GM19395 (cell line): Measurements from ENCODE around the gene PLXNA1.

Experiments used
- ATAC-seq: cut with Tn5 transposase; IDR thresholded peaks from one replicate; pipeline ENCODE4 v1.9.1; 2021; ENCODE audit warnings: mild to moderate bottlenecking, moderate library complexity; ENCODE audit not compliant: unreplicated experiment

PLXNA1 gene

GRCh38 chr3:126986001-126986400 is 3.1 kb downstream of the PLXNA1 start:
- ATAC-seq = no peak

GRCh38 chr3:126987129-126987528 is 4.2 kb downstream of the PLXNA1 start:
- ATAC-seq = no peak

- ATAC-seq = no peak
Observed at GRCh38 chr3:126987596-126987995, 4.7 kb downstream of the PLXNA1 start.

- ATAC-seq = no peak
Observed at GRCh38 chr3:126988451-126989021, 5.6 kb downstream of the PLXNA1 start.

GRCh38 chr3:126989316-126990023 is 6.6 kb downstream of the PLXNA1 start:
- ATAC-seq = no peak

GRCh38 chr3:126990024-126990700 is 7.2 kb downstream of the PLXNA1 start:
- no peak for ATAC-seq

- no peak for ATAC-seq
Observed at GRCh38 chr3:126990890-126991289, 8.0 kb downstream of the PLXNA1 start.

GRCh38 chr3:126991366-126992200 is 8.7 kb downstream of the PLXNA1 start:
- ATAC-seq = no peak

- no peak for ATAC-seq
Observed at GRCh38 chr3:126992216-126992615, 9.3 kb downstream of the PLXNA1 start.

GRCh38 chr3:126992776-126993175 is 9.9 kb downstream of the PLXNA1 start:
- no peak for ATAC-seq

GRCh38 chr3:126993436-126993835 is 10.5 kb downstream of the PLXNA1 start:
- no peak for ATAC-seq

- no peak for ATAC-seq
Observed at GRCh38 chr3:126994661-126995245, 11.8 kb downstream of the PLXNA1 start.

GRCh38 chr3:126995254-126995780 is 12.4 kb downstream of the PLXNA1 start:
- no peak for ATAC-seq

- ATAC-seq = no peak
Observed at GRCh38 chr3:126995926-126996512, 13.1 kb downstream of the PLXNA1 start.

- no peak for ATAC-seq
Observed at GRCh38 chr3:126996905-126997304, 14.0 kb downstream of the PLXNA1 start.

- no peak for ATAC-seq
Observed at GRCh38 chr3:126997455-126998038, 14.6 kb downstream of the PLXNA1 start.

GRCh38 chr3:126998320-126998719 is 15.4 kb downstream of the PLXNA1 start:
- ATAC-seq = no peak

GRCh38 chr3:126998728-126999127 is 15.8 kb downstream of the PLXNA1 start:
- no peak for ATAC-seq

- ATAC-seq = no peak
Observed at GRCh38 chr3:126999383-126999782, 16.5 kb downstream of the PLXNA1 start.

- ATAC-seq = no peak
Observed at GRCh38 chr3:127000119-127000518, 17.2 kb downstream of the PLXNA1 start.
